Measurements from ENCODE around the gene NRP1. TPM values are rescaled to one million over a fixed set of nuclear protein-coding genes. Genes with fewer than 3 reads are reported as not detected.
A peak's percentile ranks its signal among the peaks of the same experiment; 100 is the strongest.

The NRP1 gene
- polyA plus RNA-seq, 1 of the 3 experiments (the other 2 are of a cell fraction) = 129 TPM

GRCh38 chr10:33129996-33130386 lies 204.5 kb downstream of the NRP1 start:
- peaks cover 33% of the 10 kb centered on the region for H3F3A ChIP-seq (replicated peaks; ENCODE audit: insufficient read depth)
- no peaks in the 10 kb centered on the region for H4K20me1 ChIP-seq (ENCODE audit: insufficient read depth)
- no peak overlapping the region for H2AFZ ChIP-seq (ENCODE audit: low read depth)
- no peaks in the 10 kb centered on the region for H3K27me3 ChIP-seq (ENCODE audit: insufficient read depth)
- peak overlapping the region; percentile 18; the same call in 1 of the 2 replicates for H3K4me2 ChIP-seq
- CTCF ChIA-PET = interaction anchor here (1.4 to 3.2 kb wide), 2 partner anchors 11 to 14 kb away, joined by 3 to 12 read pairs; no protein-coding TSS in a partner anchor
- no peak overlapping the region for H3K4me3 ChIP-seq (ENCODE audit: low read depth in 2 of 2, low read length in 1 of 2)
- TF ChIP-seq TEAD4 (IDR thresholded peaks at IDR 0.05; ENCODE audit: borderline replicate concordance, insufficient read depth) (no peak), MEF2A (IDR thresholded peaks at IDR 0.05; ENCODE audit: borderline replicate concordance, low read depth) (no peak), NFIC (IDR thresholded peaks at IDR 0.05; ENCODE audit: borderline replicate concordance) (no peak), YY1 (IDR thresholded peaks at IDR 0.05; ENCODE audit: low read depth) (no peak), JUND (IDR thresholded peaks at IDR 0.05) (no peak), TCF12 (IDR thresholded peaks at IDR 0.05) (no peak), USF1 (IDR thresholded peaks at IDR 0.05; ENCODE audit: borderline replicate concordance, low read depth) (no peak)
- H3K9me2 ChIP-seq = no peaks in the 10 kb centered on the region
- no peak for DNase-seq
- POLR2A ChIA-PET = no interaction called here
- H3K36me3 ChIP-seq (replicated peaks in 1 of 2; ENCODE audit: control insufficient read depth in 1 of 2, insufficient read depth in 2 of 2, low read length in 1 of 2) = no peaks in the 10 kb centered on the region
- peak overlapping the region; percentile 25 to 85; a peak in 3 of 4 replicates for H3K27ac ChIP-seq (ENCODE audit: low read depth in 2 of 2, low read length in 1 of 2)
- H3K9me3 ChIP-seq = no peaks in the 10 kb centered on the region
- peaks cover 3 to 38% of the 10 kb centered on the region in 2 experiments; a peak in 3 of 4 replicates for H3K4me1 ChIP-seq (ENCODE audit: control insufficient read depth in 1 of 2, insufficient read depth in 2 of 2, low read depth in 1 of 2, low read length in 1 of 2)
- peak overlapping the region; percentile 10; the same call in 1 of the 2 replicates for H3K9ac ChIP-seq
- no peaks in the 10 kb centered on the region for H3K79me2 ChIP-seq (ENCODE audit: insufficient read depth)
- 88% methylated on average over 5 of the region's 5 CpGs for WGBS (ENCODE audit: low lambda C conversion rate)

GRCh38 chr10:33129141-33129995 lies 205.1 kb downstream of the NRP1 start:
- Histone ChIP-seq H3K9ac (peak overlapping the region; percentile 51; the same call in 1 of the 2 replicates), H4K20me1 (ENCODE audit: insufficient read depth) (no peaks in the 10 kb centered on the region), H3K9me2 (no peaks in the 10 kb centered on the region), H3K36me3 (replicated peaks in 1 of 2; ENCODE audit: control insufficient read depth in 1 of 2, insufficient read depth in 2 of 2, low read length in 1 of 2) (no peaks in the 10 kb centered on the region), H2AFZ (ENCODE audit: low read depth) (no peak overlapping the region), H3K79me2 (ENCODE audit: insufficient read depth) (no peaks in the 10 kb centered on the region), H3K27me3 (ENCODE audit: insufficient read depth) (no peaks in the 10 kb centered on the region), H3K4me2 (peak overlapping the region; percentile 18; the same call in 1 of the 2 replicates), H3F3A (replicated peaks; ENCODE audit: insufficient read depth) (peaks cover 27% of the 10 kb centered on the region), H3K4me3 (ENCODE audit: low read depth in 2 of 2, low read length in 1 of 2) (no peak overlapping the region), H3K27ac (ENCODE audit: low read depth in 2 of 2, low read length in 1 of 2) (peak overlapping the region; percentile 25 to 85; a peak in 3 of 4 replicates), H3K4me1 (ENCODE audit: control insufficient read depth in 1 of 2, insufficient read depth in 2 of 2, low read depth in 1 of 2, low read length in 1 of 2) (peaks cover 3 to 35% of the 10 kb centered on the region in 2 experiments; a peak in 3 of 4 replicates), H3K9me3 (no peaks in the 10 kb centered on the region)
- no peak for DNase-seq
- ChIA-PET POLR2A (no interaction called here), CTCF (interaction anchor here (1.4 to 3.2 kb wide), 2 partner anchors 12 to 13 kb away, joined by 3 to 12 read pairs; no protein-coding TSS in a partner anchor)
- WGBS (ENCODE audit: low lambda C conversion rate) = 67% methylated on average over 10 of the region's 10 CpGs
- TF ChIP-seq TAF1 (IDR thresholded peaks at IDR 0.05; ENCODE audit: borderline replicate concordance, low read depth, low read length) (0 out of 2 replicates have a peak, but pooled peaks have one; percentile 1), MEF2A (IDR thresholded peaks at IDR 0.05; ENCODE audit: borderline replicate concordance, low read depth) (no peak), RAD21 (IDR thresholded peaks at IDR 0.05; ENCODE audit: low read length) (no peak), TEAD4 (IDR thresholded peaks at IDR 0.05; ENCODE audit: borderline replicate concordance, insufficient read depth) (peak; percentile 44; the same call in 1 of the 2 replicates), EP300 (IDR thresholded peaks at IDR 0.05; ENCODE audit: borderline replicate concordance in 1 of 2, low read depth in 1 of 2, low read length in 1 of 2) (peak; percentile 29 to 69; a peak in 3 of 4 replicates), ELF1 (IDR thresholded peaks at IDR 0.05) (no peak), POLR2AphosphoS5 (IDR thresholded peaks at IDR 0.05; ENCODE audit: low read depth, low read length) (no peak; the same call in 1 of the 2 replicates), EZH2phosphoT487 (IDR thresholded peaks at IDR 0.05; ENCODE audit: borderline replicate concordance, low read depth) (no peak), FOSL2 (IDR thresholded peaks at IDR 0.05; ENCODE audit: borderline replicate concordance, low read depth) (peak; percentile 50; the same call in 1 of the 2 replicates), PBX3 (IDR thresholded peaks at IDR 0.05) (peak; percentile 88), SMC3 (IDR thresholded peaks at IDR 0.05; ENCODE audit: low read depth, low read length) (no peak), MXI1 (IDR thresholded peaks at IDR 0.05; ENCODE audit: low read depth, low read length) (no peak), NRF1 (IDR thresholded peaks at IDR 0.05; ENCODE audit: low read depth, low read length) (no peak), YY1 (IDR thresholded peaks at IDR 0.05; ENCODE audit: low read depth) (no peak), USF1 (IDR thresholded peaks at IDR 0.05; ENCODE audit: borderline replicate concordance, low read depth) (0 out of 2 replicates have a peak, but pooled peaks have one; percentile 5)
- TF ChIP-seq, protein P1, sequence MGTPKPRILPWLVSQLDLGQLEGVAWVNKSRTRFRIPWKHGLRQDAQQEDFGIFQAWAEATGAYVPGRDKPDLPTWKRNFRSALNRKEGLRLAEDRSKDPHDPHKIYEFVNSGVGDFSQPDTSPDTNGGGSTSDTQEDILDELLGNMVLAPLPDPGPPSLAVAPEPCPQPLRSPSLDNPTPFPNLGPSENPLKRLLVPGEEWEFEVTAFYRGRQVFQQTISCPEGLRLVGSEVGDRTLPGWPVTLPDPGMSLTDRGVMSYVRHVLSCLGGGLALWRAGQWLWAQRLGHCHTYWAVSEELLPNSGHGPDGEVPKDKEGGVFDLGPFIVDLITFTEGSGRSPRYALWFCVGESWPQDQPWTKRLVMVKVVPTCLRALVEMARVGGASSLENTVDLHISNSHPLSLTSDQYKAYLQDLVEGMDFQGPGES (IDR thresholded peaks at IDR 0.05; ENCODE audit: low read depth, low read length) = no peak
- TF ChIP-seq, protein P2, sequence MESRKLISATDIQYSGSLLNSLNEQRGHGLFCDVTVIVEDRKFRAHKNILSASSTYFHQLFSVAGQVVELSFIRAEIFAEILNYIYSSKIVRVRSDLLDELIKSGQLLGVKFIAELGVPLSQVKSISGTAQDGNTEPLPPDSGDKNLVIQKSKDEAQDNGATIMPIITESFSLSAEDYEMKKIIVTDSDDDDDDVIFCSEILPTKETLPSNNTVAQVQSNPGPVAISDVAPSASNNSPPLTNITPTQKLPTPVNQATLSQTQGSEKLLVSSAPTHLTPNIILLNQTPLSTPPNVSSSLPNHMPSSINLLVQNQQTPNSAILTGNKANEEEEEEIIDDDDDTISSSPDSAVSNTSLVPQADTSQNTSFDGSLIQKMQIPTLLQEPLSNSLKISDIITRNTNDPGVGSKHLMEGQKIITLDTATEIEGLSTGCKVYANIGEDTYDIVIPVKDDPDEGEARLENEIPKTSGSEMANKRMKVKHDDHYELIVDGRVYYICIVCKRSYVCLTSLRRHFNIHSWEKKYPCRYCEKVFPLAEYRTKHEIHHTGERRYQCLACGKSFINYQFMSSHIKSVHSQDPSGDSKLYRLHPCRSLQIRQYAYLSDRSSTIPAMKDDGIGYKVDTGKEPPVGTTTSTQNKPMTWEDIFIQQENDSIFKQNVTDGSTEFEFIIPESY (IDR thresholded peaks at IDR 0.05; ENCODE audit: borderline replicate concordance, low read depth) = no peak

All from SK-N-SH (cell line).